Left lobe of liver (tissue), 2 donors: ENCODE results near the gene PTGDS. TPM values are rescaled to one million over a fixed set of nuclear protein-coding genes. Genes with fewer than 3 reads are reported as not detected.

Source experiments
- ATAC-seq: fragments of 200-7000 bp; cut with Tn5 transposase; one replicate; pipeline ENCODE4 v1.9.1; 2020; ENCODE audit warnings: mild to moderate bottlenecking, moderate library complexity
- DNase-seq: peaks from one replicate; pipeline ENCODE4 v3.0.0-alpha.2; 2020; ENCODE audit warnings: low spot score
- total RNA-seq: library from RNA; stranded (reverse); gene quantifications from one replicate; pipeline ENCODE4 v1.2.1, GENCODE V29; 2021
- donor health status: DM: no; HTN: no; CAD: no; lungs with moderate emphysema.
- donor health status: DM: no; HTN: yes; CAD: no.

The PTGDS gene
- total RNA-seq, 1 donor from 2014 or later: 5.2 TPM

DNA sequence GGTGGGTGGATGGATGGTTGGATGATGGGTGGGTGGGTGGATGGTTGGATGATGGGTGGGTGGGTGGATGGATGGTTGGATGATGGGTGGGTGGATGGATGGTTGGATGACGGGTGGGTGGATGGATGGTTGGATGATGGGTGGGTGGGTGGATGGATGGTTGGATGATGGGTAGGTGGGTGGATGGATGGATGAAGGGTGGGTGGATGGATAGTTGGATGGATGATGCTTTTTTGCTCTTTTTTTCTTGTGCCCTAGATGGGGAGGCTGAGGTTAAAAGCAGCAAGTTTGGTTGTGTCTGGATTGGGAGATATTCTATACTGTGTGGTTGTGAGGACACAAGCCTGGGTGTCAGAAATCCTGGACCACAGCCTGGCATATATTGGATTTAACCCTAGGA is 19.8 kb upstream of the PTGDS start:
- no peak for ATAC-seq
- DNase-seq: no peak

DNA sequence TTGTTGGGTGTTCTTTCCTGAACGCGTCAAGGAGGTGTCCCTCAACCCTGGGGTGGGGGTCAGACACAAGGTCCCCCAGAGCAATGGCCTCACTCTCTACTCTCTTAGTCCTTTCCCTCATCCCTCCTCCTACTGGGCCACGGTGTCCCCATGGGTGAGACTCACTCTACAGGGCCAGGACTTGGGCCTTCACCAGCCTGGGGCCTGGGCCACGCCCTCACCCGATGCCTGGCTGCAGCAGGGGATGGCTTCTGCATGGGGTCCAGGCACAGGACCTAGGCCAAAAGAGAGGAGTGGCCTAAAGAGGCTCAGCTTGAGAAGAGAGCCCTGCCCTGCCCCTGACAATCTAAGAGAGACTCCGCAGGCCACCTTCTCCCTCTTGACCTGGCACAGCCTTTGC is 19.4 kb upstream of the PTGDS start:
- DNase-seq: no peak

GRCh38 chr9:136958473-136958872 is 18.8 kb upstream of the PTGDS start:
- DNase-seq (no peak), ATAC-seq (no peak)

More for the DNA sequence above, 19.4 kb upstream of the PTGDS start:
- ATAC-seq: no peak

GRCh38 chr9:136958898-136959850 is 18.1 kb upstream of the PTGDS start:
- ATAC-seq: no peak
- no peak for DNase-seq

DNA sequence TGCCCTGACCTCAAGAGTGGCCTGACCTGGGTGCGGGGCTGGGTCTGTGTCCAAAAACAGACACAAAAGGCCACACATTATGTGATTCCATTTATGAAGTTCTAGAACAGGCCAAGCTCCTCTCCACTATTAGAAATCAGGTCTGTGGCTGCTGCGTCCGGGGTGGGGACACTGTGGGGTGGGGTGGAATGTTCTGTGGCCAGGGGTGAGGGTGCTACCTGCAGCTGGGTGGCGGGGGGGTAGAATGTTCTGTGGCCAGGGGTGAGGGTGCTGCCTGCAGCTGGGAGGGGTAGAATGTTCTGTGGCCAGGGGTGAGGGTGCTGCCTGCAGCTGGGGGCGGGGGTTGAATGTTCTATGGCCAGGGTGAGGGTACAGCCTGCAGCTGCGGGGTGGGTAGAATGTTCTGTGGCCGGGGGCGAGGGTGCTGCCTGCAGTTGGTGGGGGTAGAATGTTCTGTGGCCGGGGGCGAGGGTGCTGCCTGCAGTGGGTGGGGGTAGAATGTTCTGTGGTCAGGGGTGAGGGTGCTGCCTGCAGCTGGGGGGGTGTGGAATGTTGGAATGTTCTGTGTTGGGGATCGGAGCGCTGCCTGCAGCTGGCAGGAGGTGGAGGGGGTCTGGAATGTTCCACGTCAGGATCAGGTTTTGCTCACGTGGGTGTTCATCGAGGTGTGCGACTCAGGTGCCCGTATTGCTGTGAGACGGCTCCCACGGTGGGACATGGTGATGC is 16.9 kb upstream of the PTGDS start:
- ATAC-seq (no peak), DNase-seq (no peak)

- DNase-seq (no peak), ATAC-seq (no peak)
These were observed 16.4 kb upstream of the PTGDS start for GRCh38 chr9:136960938-136961275.

DNA sequence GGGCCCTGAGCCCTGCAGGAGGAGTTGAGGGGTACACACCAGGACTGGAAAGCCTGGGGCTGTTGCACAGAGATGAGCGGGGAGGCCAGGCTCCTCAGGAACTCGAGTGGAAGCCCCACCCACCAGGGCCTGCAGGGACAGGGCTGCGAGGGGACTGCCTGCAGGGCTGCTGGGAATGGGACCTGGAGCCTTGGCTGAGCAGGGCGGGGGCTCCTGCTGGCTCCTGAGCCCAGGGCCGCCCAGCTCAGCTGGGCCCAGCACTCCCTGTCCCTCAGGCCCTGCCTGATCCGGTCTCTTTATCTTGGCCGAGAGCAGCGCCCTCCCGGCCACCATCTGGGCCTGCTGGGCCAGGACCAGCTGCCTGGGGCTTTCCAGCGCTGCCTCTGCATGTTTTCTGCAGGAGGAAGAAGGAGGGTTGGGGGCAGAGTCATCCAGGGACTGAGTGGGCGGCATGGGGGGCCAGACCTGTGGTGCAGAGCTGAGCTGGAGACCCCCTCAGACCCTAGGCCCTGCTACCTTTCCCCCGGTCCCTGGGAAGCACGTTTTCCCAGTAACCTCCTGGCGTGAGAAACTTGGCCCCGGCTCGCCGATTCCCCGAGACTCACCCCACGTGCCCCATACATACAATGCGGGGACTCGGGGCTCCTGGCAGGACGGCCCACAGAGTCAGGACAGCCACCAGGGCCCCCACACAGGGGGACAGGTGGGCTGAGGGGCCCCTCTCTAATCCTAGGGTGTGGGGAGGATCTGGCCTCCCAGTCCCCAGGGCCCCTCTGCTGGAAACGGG is 15.8 kb upstream of the PTGDS start:
- ATAC-seq: peak; percentile 39
- no peak for DNase-seq

- DNase-seq: no peak
These were observed 15.1 kb upstream of the PTGDS start for GRCh38 chr9:136962163-136962562.

GRCh38 chr9:136962701-136963248 is 14.5 kb upstream of the PTGDS start:
- no peak for ATAC-seq
- no peak for DNase-seq

More at GRCh38 chr9:136962163-136962562, 15.1 kb upstream of the PTGDS start:
- ATAC-seq: no peak

GRCh38 chr9:136963341-136963740 is 14.0 kb upstream of the PTGDS start:
- ATAC-seq: no peak
- no peak for DNase-seq

- no peak for DNase-seq
These were observed 13.6 kb upstream of the PTGDS start for GRCh38 chr9:136963751-136964150.

DNA sequence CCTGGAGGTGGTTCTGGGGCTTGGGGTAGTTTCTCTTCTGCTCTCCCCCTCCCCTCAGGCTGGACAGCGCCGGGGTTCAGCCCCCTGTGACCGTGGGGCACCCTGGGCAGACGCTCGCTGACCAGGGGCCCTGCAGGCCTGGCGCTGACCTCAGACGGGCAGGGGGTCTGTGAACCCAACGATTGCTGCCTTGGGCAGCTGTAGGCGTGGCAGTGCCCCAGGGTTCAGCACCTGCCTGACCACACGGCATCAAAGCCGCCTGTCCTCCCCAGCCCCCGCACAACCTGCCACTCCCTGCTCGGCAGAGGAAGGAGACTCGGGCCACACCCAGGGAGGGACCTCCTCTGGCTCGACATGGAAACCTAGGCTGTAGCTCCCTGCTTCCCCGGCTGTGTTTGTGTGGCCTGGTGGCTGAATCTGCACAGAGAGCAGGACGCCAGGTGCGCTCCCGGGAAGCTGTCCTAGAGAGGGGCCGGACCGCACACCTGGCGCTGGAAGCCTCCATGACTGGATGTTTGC is 13.1 kb upstream of the PTGDS start:
- DNase-seq (no peak), ATAC-seq (no peak)

More at GRCh38 chr9:136963751-136964150, 13.6 kb upstream of the PTGDS start:
- ATAC-seq: no peak

DNA sequence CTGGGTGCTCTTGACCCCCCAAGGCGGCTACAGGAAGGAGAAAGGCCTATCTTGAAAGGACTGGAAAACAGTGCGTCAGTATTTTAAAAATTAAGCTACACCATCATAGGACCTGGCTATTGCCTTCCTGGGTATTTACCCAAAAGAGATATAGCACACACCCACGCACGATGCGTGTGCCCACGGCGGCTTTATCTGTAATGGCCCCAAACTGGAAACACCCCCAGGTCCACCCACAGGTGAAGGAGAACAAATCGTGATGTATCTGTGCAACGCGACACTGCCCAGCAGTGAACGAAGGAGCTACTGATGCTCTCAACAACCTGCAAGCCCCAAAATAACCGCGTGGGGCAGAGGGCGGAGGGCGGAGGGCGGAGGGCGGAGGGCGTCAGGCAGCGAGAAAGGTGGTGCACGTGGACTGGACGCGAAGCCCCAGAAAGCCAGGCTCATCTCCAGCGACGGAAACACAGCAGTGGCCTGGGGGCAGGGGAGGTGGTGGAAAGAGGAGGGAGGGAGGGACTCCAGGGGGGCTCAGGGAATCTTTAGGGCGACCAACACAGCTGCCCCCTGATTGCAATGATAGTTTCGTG is 12.4 kb upstream of the PTGDS start:
- DNase-seq: no peak
- no peak for ATAC-seq

GRCh38 chr9:136965771-136966484 is 11.4 kb upstream of the PTGDS start:
- no peak for ATAC-seq
- no peak for DNase-seq

DNA sequence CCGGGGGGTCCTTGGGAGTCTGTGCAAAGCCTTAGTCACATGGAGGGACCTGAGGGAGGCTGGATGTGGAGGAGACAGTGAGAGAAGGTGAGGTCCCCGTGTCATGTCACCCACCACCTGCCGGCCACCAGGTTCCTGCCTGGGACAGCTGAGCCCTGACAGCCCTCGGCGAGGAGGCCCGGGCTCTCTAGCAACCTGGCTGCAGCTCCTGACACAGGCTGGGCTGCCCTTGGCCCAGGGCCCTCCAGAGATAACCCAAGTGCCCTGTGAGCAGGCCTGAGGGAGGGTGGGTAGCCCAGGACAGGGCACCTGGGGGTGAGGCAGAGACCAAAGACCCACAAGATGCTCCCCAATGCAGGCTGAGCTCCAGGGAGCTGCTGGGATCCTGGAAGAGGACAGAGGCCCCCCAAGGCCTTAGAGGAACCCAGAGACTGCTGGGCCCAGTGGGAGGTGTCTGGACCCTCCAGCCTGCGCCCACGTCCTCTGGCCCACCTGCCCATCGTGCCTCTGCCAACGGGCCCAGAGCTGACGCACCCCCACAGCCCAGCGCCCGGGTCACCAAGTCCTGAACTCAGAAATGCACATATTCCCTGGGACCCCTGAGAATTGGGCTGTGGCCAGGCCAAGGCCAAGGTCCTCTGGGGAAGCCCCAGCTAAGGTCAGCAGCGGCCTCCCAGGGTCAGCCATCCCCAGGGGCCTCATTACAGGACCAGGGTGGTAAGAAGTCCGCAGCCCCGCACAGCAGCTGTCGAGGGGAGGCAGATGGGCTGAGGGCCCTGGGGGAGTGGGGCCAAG is 8.8 kb upstream of the PTGDS start:
- DNase-seq: no peak
- peak; percentile 31 for ATAC-seq

DNA sequence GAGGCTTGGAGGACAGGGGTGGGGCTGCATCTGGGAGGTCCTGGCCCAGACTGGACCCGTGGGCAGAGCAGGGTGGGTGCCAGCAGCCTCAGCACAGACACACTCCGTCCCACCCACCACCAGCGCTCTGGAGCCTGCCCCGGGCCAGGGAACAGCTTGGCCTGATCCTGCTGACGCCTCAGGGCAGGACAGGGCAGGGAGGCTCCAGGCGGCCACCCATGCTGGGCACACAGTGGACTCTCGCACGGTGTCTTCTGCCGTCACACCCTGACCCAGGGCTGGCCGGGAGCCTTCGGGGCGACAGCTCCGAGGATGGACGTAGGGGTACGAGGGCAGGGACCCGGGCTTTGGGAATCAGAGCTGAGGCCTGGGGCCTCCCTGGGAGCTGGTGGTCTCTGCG is 8.2 kb upstream of the PTGDS start:
- DNase-seq: no peak

GRCh38 chr9:136969774-136970173 is 7.5 kb upstream of the PTGDS start:
- ATAC-seq (no peak), DNase-seq (no peak)

More for the DNA sequence above, 8.2 kb upstream of the PTGDS start:
- peak; percentile 19 for ATAC-seq

- DNase-seq (no peak), ATAC-seq (no peak)
These were observed 6.9 kb upstream of the PTGDS start for GRCh38 chr9:136970361-136970760.

GRCh38 chr9:136971746-136972145 is 5.6 kb upstream of the PTGDS start:
- ATAC-seq: no peak
- DNase-seq: no peak
